NCI-H1694 (cell line): Measurements from ENCODE around the gene CTSF.
A peak's percentile ranks its signal among the peaks of the same experiment; 100 is the strongest.
"Not testable (repeated sequence)": the region's sequence is repeated elsewhere in the genome, so short reads cannot be mapped to it uniquely, and the experiment has no call there.

ENCODE experiments used
- DNase-seq: peaks from one replicate; lab custom pipeline; 2025; lab: John Stamatoyannopoulos, UW

The CTSF gene

GRCh38 chr11:66568124-66568916 is at the start of gene CTSF:
Gene CTSF, minus strand, starts transcription at chr11:66568606. Its CDS starts 120 bp downstream, at chr11:66568486.
- DNase-seq, result peak; percentile 8

- no peak for DNase-seq
These were observed 48.9 kb upstream of the CTSF start for GRCh38 chr11:66617155-66617834.

GRCh38 chr11:66616379-66617154 is 48.2 kb upstream of the CTSF start, which contains the start of gene RBM14:
Gene RBM14, plus strand, starts transcription at chr11:66616630. Its CDS starts 91 bp downstream, at chr11:66616721.
- DNase-seq, result peak; percentile 96

GRCh38 chr11:66614073-66614472 is 45.7 kb upstream of the CTSF start:
- no peak for DNase-seq

- no peak for DNase-seq
These were observed 44.1 kb upstream of the CTSF start for GRCh38 chr11:66612458-66612857.

- DNase-seq, result no peak
These were observed 41.6 kb upstream of the CTSF start for GRCh38 chr11:66609721-66610617.

GRCh38 chr11:66607126-66607834 is 38.9 kb upstream of the CTSF start:
- no peak for DNase-seq

GRCh38 chr11:66606608-66607007 is 38.2 kb upstream of the CTSF start:
- not testable (repeated sequence) for DNase-seq

GRCh38 chr11:66604155-66604554 is 35.7 kb upstream of the CTSF start:
- no peak for DNase-seq

GRCh38 chr11:66603072-66603471 is 34.7 kb upstream of the CTSF start:
- no peak for DNase-seq

GRCh38 chr11:66600631-66601233 is 32.3 kb upstream of the CTSF start:
- DNase-seq, result no peak

- no peak for DNase-seq
These were observed 31.8 kb upstream of the CTSF start for GRCh38 chr11:66600219-66600618.

- DNase-seq, result no peak
These were observed 30.6 kb upstream of the CTSF start for GRCh38 chr11:66598993-66599392.

- DNase-seq, result no peak
These were observed 27.0 kb upstream of the CTSF start for GRCh38 chr11:66595245-66595904.

GRCh38 chr11:66593650-66594049 is 25.2 kb upstream of the CTSF start:
- no peak for DNase-seq

GRCh38 chr11:66593303-66593635 is 24.9 kb upstream of the CTSF start:
- DNase-seq, result no peak

GRCh38 chr11:66592457-66593302 is 24.3 kb upstream of the CTSF start, which contains the start of the genes CCDC87 and CCS:
Gene CCDC87, minus strand, starts transcription at chr11:66593063. Its CDS starts 48 bp downstream, at chr11:66593015.
Gene CCS, plus strand, starts transcription at chr11:66593185. Its CDS starts 77 bp downstream, at chr11:66593262.
- DNase-seq, result peak; percentile 82

- DNase-seq, result no peak
These were observed 22.8 kb upstream of the CTSF start for GRCh38 chr11:66591175-66591574.
